ENCODE data around the gene VNN1. TPM values are rescaled to one million over a fixed set of nuclear protein-coding genes. Genes with fewer than 3 reads are reported as not detected.
"Not testable (repeated sequence)": the region's sequence is repeated elsewhere in the genome, so short reads cannot be mapped to it uniquely, and the experiment has no call there.

The VNN1 gene
- polyA plus RNA-seq, 1 donor, result 0.14 TPM

- DNase-seq, result no peak
Observed at GRCh38 chr6:132671295-132671694, 42.6 kb downstream of the VNN1 start.

GRCh38 chr6:132669690-132670291 is 44.1 kb downstream of the VNN1 start:
- peak; percentile 13 for DNase-seq

- no peak for DNase-seq
Observed at GRCh38 chr6:132666118-132666517, 47.7 kb downstream of the VNN1 start.

GRCh38 chr6:132664309-132665034 is 49.4 kb downstream of the VNN1 start:
- DNase-seq, result no peak

GRCh38 chr6:132663661-132664060 is 50.2 kb downstream of the VNN1 start:
- no peak for DNase-seq

GRCh38 chr6:132661906-132662305 is 51.9 kb downstream of the VNN1 start:
- DNase-seq, result no peak

GRCh38 chr6:132659082-132659481 is 54.8 kb downstream of the VNN1 start, which contains the start of gene TAAR1:
TSS of gene TAAR1 (minus strand) at chr6:132659182. CDS start at chr6:132646003, 13,179 bp downstream.
- DNase-seq, result no peak

- DNase-seq, result no peak
Observed at GRCh38 chr6:132651062-132651461, 62.8 kb downstream of the VNN1 start.

- no peak for DNase-seq
Observed at GRCh38 chr6:132650429-132650828, 63.4 kb downstream of the VNN1 start.

- no peak for DNase-seq
Observed at GRCh38 chr6:132648828-132649227, 65.0 kb downstream of the VNN1 start.

- no peak for DNase-seq
Observed at GRCh38 chr6:132648356-132648755, 65.5 kb downstream of the VNN1 start.

- no peak for DNase-seq
Observed at GRCh38 chr6:132643547-132643946, 70.3 kb downstream of the VNN1 start.

GRCh38 chr6:132637135-132637534 is 76.7 kb downstream of the VNN1 start:
- not testable (repeated sequence) for DNase-seq

GRCh38 chr6:132635906-132636305 is 77.9 kb downstream of the VNN1 start:
- not testable (repeated sequence) for DNase-seq

GRCh38 chr6:132635288-132635687 is 78.6 kb downstream of the VNN1 start:
- not testable (repeated sequence) for DNase-seq

- no peak for DNase-seq
Observed at GRCh38 chr6:132634796-132635195, 79.1 kb downstream of the VNN1 start.

- DNase-seq, result no peak
Observed at GRCh38 chr6:132633362-132633761, 80.5 kb downstream of the VNN1 start.

Other genes with a start within 250 kb of the VNN1 start
- 33.4 TPM for gene STX7, start 200.9 kb downstream of the VNN1 start, polyA plus RNA-seq (ENCODE audit: insufficient read length)
- gene TAAR9, start 175.8 kb downstream of the VNN1 start, polyA plus RNA-seq (ENCODE audit: insufficient read length), result not detected
- not detected for gene TAAR8, start 161.4 kb downstream of the VNN1 start, polyA plus RNA-seq (ENCODE audit: insufficient read length)
- not detected for gene TAAR6, start 143.7 kb downstream of the VNN1 start, polyA plus RNA-seq (ENCODE audit: insufficient read length)
- not detected for gene TAAR5, start 124.3 kb downstream of the VNN1 start, polyA plus RNA-seq (ENCODE audit: insufficient read length)
- not detected for gene TAAR2, start 89.8 kb downstream of the VNN1 start, polyA plus RNA-seq (ENCODE audit: insufficient read length)
- gene TAAR1, start 54.9 kb downstream of the VNN1 start, polyA plus RNA-seq (ENCODE audit: insufficient read length), result not detected
- gene VNN2, start 43.8 kb upstream of the VNN1 start, polyA plus RNA-seq (ENCODE audit: insufficient read length), result 1.4 TPM
- 7.6 TPM for gene SLC18B1, start 84.6 kb upstream of the VNN1 start, polyA plus RNA-seq (ENCODE audit: insufficient read length)
- 2,324 TPM for gene RPS12, start 100.5 kb upstream of the VNN1 start, polyA plus RNA-seq (ENCODE audit: insufficient read length)